C4-2B (cell line): ENCODE measurements around the gene MLANA.

ENCODE experiments used
- CTCF ChIP-seq: fragments of 450-650 bp; conservative IDR thresholded peaks from 2 replicates; pipeline ENCODE4 v1.5.1; 2017; ENCODE audit warnings: mild to moderate bottlenecking
- ZFX ChIP-seq: fragments of 450-650 bp; IDR thresholded peaks from 2 replicates; pipeline ENCODE4 v1.6.1; 2017

GRCh38 chr9:5900622-5901021, 9.9 kb downstream of the MLANA start:
- TF ChIP-seq CTCF (no peak), ZFX (no peak)
